Keratinocyte (primary cell): ENCODE measurements around the gene SMO.

ENCODE experiments used
- EZH2 ChIP-seq: IDR thresholded peaks from one replicate; pipeline ENCODE4 v1.6.1; 2012; ENCODE audit warnings: inconsistent platforms, mild to moderate bottlenecking, low read length, moderate library complexity
- TF ChIP-seq, protein P1 (sequence below), 3 experiments: IDR thresholded peaks in 1 of 3; conservative IDR thresholded peaks in 1 of 3; optimal IDR thresholded peaks in 1 of 3; 2 replicates in 2 of 3; 3 replicates in 1 of 3; pipeline versions ENCODE3 to v1.5.1; 2011; ENCODE audit warnings: low read length in 3 of 3, mild to moderate bottlenecking in 3 of 3, moderate library complexity in 2 of 3, control low read depth in 1 of 3, inconsistent platforms in 1 of 3; ENCODE audit not compliant: insufficient read depth in 2 of 3; ENCODE audit errors: extremely low read depth in 1 of 3

DNA sequence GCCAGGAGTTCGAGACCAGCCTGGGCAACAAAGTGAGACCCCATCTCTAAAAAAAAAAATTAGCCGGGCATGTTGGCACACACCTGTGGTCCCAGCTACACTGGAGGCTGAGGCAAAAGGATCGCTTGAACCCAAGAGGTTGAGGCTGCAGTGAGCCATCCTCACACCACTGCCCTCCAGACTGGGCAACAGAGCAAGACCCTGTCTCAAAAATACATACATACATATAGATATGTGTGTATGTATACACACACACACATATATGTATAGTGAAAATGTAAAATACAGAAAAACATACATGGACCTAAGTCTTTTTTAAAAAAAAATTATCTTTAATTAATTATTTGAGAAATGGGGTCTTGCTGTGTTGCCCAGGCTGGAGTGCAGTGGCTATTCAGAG is 5.5 kb downstream of the SMO start:
- TF ChIP-seq, protein P1, sequence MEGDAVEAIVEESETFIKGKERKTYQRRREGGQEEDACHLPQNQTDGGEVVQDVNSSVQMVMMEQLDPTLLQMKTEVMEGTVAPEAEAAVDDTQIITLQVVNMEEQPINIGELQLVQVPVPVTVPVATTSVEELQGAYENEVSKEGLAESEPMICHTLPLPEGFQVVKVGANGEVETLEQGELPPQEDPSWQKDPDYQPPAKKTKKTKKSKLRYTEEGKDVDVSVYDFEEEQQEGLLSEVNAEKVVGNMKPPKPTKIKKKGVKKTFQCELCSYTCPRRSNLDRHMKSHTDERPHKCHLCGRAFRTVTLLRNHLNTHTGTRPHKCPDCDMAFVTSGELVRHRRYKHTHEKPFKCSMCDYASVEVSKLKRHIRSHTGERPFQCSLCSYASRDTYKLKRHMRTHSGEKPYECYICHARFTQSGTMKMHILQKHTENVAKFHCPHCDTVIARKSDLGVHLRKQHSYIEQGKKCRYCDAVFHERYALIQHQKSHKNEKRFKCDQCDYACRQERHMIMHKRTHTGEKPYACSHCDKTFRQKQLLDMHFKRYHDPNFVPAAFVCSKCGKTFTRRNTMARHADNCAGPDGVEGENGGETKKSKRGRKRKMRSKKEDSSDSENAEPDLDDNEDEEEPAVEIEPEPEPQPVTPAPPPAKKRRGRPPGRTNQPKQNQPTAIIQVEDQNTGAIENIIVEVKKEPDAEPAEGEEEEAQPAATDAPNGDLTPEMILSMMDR (optimal IDR thresholded peaks at IDR 0.05 in 1 of 3, IDR thresholded peaks at IDR 0.05 in 1 of 3, conservative IDR thresholded peaks at IDR 0.05 in 1 of 3; ENCODE audit: extremely low read depth in 1 of 3, insufficient read depth in 2 of 3, low read length in 3 of 3) = no peak
- TF ChIP-seq EZH2 = no peak
